Brain microvascular endothelial cell (primary cell): ENCODE data around the gene C1orf52.
"Not testable (repeated sequence)": the region's sequence is repeated elsewhere in the genome, so short reads cannot be mapped to it uniquely, and the experiment has no call there.

Experiments
- DNase-seq: peaks from one replicate; pipeline ENCODE4 v3.0.0-alpha.2; 2020
- H3K27ac ChIP-seq: fragments of 250-450 bp; sonication (Bioruptor Pico); 2 replicates; pipeline ENCODE4 v1.5.1; 2020; ENCODE audit warnings: mild to moderate bottlenecking, moderate library complexity
- H3K27me3 ChIP-seq: fragments of 250-450 bp; sonication (Bioruptor Pico); replicated peaks from 2 replicates; pipeline ENCODE4 v1.5.1; 2020; ENCODE audit warnings: mild to moderate bottlenecking
- H3K36me3 ChIP-seq: fragments of 250-450 bp; sonication (Bioruptor Pico); replicated peaks from 2 replicates; pipeline ENCODE4 v1.5.1; 2020; ENCODE audit warnings: mild to moderate bottlenecking
- H3K4me3 ChIP-seq: 2 replicates; pipeline ENCODE4 v1.5.1; 2011; ENCODE audit warnings: low read depth, mild to moderate bottlenecking, control low read depth, low read length, moderate library complexity
- CTCF ChIP-seq: IDR thresholded peaks from 2 replicates; pipeline ENCODE4 v1.5.1; 2011; ENCODE audit warnings: low read depth, mild to moderate bottlenecking, moderate library complexity, low read length, control low read depth, inconsistent platforms; ENCODE audit errors: missing control alignments
- in situ Hi-C: cut with HindIII; loops from 2 replicates; pipeline ENCODE4 v1.10.0; 2017; ENCODE audit warnings: low sequenced_read_pairs, low pct_ligation_motif_present

C1orf52 gene

GRCh38 chr1:85268801-85269585 lies 9.5 kb upstream of the C1orf52 start:
- H3K4me3 ChIP-seq: no peak overlapping the region
- in situ Hi-C loops: no loop called here
- no peaks in the 10 kb centered on the region for H3K27me3 ChIP-seq
- peaks cover 40% of the 10 kb centered on the region for H3K36me3 ChIP-seq
- no peak for TF ChIP-seq CTCF
- H3K27ac ChIP-seq: no peak overlapping the region
- no peak for DNase-seq

GRCh38 chr1:85267313-85267712 lies 7.9 kb upstream of the C1orf52 start:
- Histone ChIP-seq H3K27ac (no peak overlapping the region), H3K4me3 (no peak overlapping the region), H3K27me3 (no peaks in the 10 kb centered on the region), H3K36me3 (peaks cover 42% of the 10 kb centered on the region)
- in situ Hi-C loops: no loop called here
- DNase-seq: no peak
- TF ChIP-seq CTCF: no peak

GRCh38 chr1:85264150-85264549 lies 4.7 kb upstream of the C1orf52 start:
- no peak for TF ChIP-seq CTCF
- Histone ChIP-seq H3K27me3 (no peaks in the 10 kb centered on the region), H3K4me3 (no peak overlapping the region), H3K27ac (peak overlapping the region; percentile 28), H3K36me3 (peaks cover 23% of the 10 kb centered on the region)
- no peak for DNase-seq
- in situ Hi-C loops: no loop called here

GRCh38 chr1:85262985-85263384 lies 3.5 kb upstream of the C1orf52 start:
- Histone ChIP-seq H3K4me3 (no peak overlapping the region), H3K27ac (no peak overlapping the region), H3K27me3 (no peaks in the 10 kb centered on the region), H3K36me3 (peaks cover 14% of the 10 kb centered on the region)
- in situ Hi-C loops: no loop called here
- no peak for DNase-seq
- no peak for TF ChIP-seq CTCF

- Histone ChIP-seq H3K27ac (peak overlapping the region; percentile 51), H3K27me3 (no peaks in the 10 kb centered on the region), H3K36me3 (peaks cover 18% of the 10 kb centered on the region), H3K4me3 (peak overlapping the region; percentile 93)
- no peak for TF ChIP-seq CTCF
- DNase-seq: peak; percentile 29
- in situ Hi-C loops: no loop called here
Measured at GRCh38 chr1:85259912-85260274, 431 bp upstream of the C1orf52 start.

GRCh38 chr1:85258536-85259117 lies 835 bp downstream of the C1orf52 start:
- in situ Hi-C loops: no loop called here
- H3K27ac ChIP-seq: peak overlapping the region; percentile 51

GRCh38 chr1:85249042-85249441 lies 10.4 kb downstream of the C1orf52 start:
- in situ Hi-C loops, DNase-seq, H3K27me3 ChIP-seq, H3K4me3 ChIP-seq, H3K27ac ChIP-seq, H3K36me3 ChIP-seq: not testable (repeated sequence)

More at GRCh38 chr1:85258536-85259117, 835 bp downstream of the C1orf52 start:
- TF ChIP-seq CTCF: peak; percentile 15
- Histone ChIP-seq H3K36me3 (peaks cover 25% of the 10 kb centered on the region), H3K27me3 (no peaks in the 10 kb centered on the region), H3K4me3 (peak overlapping the region; percentile 93)
- DNase-seq: no peak
